ENCODE data around the gene TMEM212.

Gene TMEM212

GRCh38 chr3:171827836-171828458, 15.2 kb upstream of the TMEM212 start:
- TF ChIP-seq MYC (IDR thresholded peaks at IDR 0.05; ENCODE audit: low read depth, low read length) (no peak), POLR2A (IDR thresholded peaks at IDR 0.05; ENCODE audit: extremely low read depth, insufficient read length) (no peak)
- TF ChIP-seq, protein P1, sequence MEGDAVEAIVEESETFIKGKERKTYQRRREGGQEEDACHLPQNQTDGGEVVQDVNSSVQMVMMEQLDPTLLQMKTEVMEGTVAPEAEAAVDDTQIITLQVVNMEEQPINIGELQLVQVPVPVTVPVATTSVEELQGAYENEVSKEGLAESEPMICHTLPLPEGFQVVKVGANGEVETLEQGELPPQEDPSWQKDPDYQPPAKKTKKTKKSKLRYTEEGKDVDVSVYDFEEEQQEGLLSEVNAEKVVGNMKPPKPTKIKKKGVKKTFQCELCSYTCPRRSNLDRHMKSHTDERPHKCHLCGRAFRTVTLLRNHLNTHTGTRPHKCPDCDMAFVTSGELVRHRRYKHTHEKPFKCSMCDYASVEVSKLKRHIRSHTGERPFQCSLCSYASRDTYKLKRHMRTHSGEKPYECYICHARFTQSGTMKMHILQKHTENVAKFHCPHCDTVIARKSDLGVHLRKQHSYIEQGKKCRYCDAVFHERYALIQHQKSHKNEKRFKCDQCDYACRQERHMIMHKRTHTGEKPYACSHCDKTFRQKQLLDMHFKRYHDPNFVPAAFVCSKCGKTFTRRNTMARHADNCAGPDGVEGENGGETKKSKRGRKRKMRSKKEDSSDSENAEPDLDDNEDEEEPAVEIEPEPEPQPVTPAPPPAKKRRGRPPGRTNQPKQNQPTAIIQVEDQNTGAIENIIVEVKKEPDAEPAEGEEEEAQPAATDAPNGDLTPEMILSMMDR (IDR thresholded peaks at IDR 0.05; ENCODE audit: low read depth, low read length) = no peak
- TF ChIP-seq, protein P2, sequence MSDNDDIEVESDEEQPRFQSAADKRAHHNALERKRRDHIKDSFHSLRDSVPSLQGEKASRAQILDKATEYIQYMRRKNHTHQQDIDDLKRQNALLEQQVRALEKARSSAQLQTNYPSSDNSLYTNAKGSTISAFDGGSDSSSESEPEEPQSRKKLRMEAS (IDR thresholded peaks at IDR 0.05; ENCODE audit: low read depth, low read length) = no peak
- no peak for DNase-seq (ENCODE audit: low read depth)
- H3K4me3 ChIP-seq (ENCODE audit: low read depth, low read length) = no peak overlapping the region

- TF ChIP-seq POLR2A (IDR thresholded peaks at IDR 0.05; ENCODE audit: extremely low read depth, insufficient read length) (no peak), MYC (IDR thresholded peaks at IDR 0.05; ENCODE audit: low read depth, low read length) (no peak)
- TF ChIP-seq, protein P2 (IDR thresholded peaks at IDR 0.05; ENCODE audit: low read depth, low read length) = no peak
- TF ChIP-seq, protein P1 (IDR thresholded peaks at IDR 0.05; ENCODE audit: low read depth, low read length) = no peak
- DNase-seq (ENCODE audit: low read depth) = peak; percentile 46
- H3K4me3 ChIP-seq (ENCODE audit: low read depth, low read length) = no peak overlapping the region
Measured at GRCh38 chr3:171828902-171829770, 14.0 kb upstream of the TMEM212 start.

DNA sequence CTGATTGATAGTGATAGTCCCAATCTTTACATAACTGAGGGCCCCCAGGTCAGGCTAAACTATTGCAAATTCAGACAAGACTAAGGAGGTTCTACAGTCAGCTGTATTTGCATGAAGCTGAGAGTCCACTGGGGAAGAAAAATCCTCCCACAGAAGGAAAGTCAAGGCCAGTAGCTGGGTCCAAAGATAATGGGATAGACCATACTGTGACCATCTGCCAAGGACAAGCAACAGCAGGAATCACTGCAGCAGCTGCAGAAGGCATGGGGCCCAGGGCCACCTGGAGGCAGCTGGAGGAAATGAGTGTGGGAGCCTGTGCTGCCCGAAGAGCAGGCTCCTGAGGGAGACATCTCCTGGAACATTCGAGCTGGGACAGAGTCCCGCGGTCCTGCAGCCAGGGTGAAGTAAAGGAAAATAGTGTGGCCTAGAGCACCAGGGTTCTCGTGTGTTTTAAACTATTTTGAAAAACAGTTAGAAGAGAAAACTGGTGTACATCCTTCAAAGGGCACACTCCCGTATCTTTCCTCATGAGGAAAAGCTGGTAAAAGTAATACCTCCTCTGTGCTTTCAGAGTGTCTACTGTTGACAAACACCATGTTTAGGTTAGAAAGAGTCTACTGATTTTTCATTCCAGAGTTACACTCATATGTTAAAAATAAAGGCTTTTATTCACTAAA, 13.2 kb upstream of the TMEM212 start:
- peak; percentile 62 for DNase-seq (ENCODE audit: low read depth)
- TF ChIP-seq MYC (IDR thresholded peaks at IDR 0.05; ENCODE audit: low read depth, low read length) (no peak), POLR2A (IDR thresholded peaks at IDR 0.05; ENCODE audit: extremely low read depth, insufficient read length) (no peak)
- TF ChIP-seq, protein P2 (IDR thresholded peaks at IDR 0.05; ENCODE audit: low read depth, low read length) = no peak
- TF ChIP-seq, protein P1 (IDR thresholded peaks at IDR 0.05; ENCODE audit: low read depth, low read length) = peak; percentile 58
- no peak overlapping the region for H3K4me3 ChIP-seq (ENCODE audit: low read depth, low read length)

GRCh38 chr3:171830518-171830875, 12.7 kb upstream of the TMEM212 start:
- TF ChIP-seq POLR2A (IDR thresholded peaks at IDR 0.05; ENCODE audit: extremely low read depth, insufficient read length) = no peak
- TF ChIP-seq, protein P1 (IDR thresholded peaks at IDR 0.05; ENCODE audit: low read depth, low read length) = no peak
- TF ChIP-seq, protein P2 (IDR thresholded peaks at IDR 0.05; ENCODE audit: low read depth, low read length) = no peak
- no peak for TF ChIP-seq MYC (IDR thresholded peaks at IDR 0.05; ENCODE audit: low read depth, low read length)
- H3K4me3 ChIP-seq (ENCODE audit: low read depth, low read length) = no peak overlapping the region
- no peak for DNase-seq (ENCODE audit: low read depth)

- no peak for DNase-seq (ENCODE audit: low read depth)
- H3K4me3 ChIP-seq (ENCODE audit: low read depth, low read length) = no peak overlapping the region
- TF ChIP-seq POLR2A (IDR thresholded peaks at IDR 0.05; ENCODE audit: extremely low read depth, insufficient read length) (no peak), MYC (IDR thresholded peaks at IDR 0.05; ENCODE audit: low read depth, low read length) (no peak)
- TF ChIP-seq, protein P2 (IDR thresholded peaks at IDR 0.05; ENCODE audit: low read depth, low read length) = no peak
- TF ChIP-seq, protein P1 (IDR thresholded peaks at IDR 0.05; ENCODE audit: low read depth, low read length) = no peak
Measured at GRCh38 chr3:171831936-171832335, 11.2 kb upstream of the TMEM212 start.

All from NB4 (cell line).